Bronchial epithelial cell (primary cell): ENCODE data around the gene MAP3K21. TPM values are rescaled to one million over a fixed set of nuclear protein-coding genes. Genes with fewer than 3 reads are reported as not detected.

Experiments used
- DNase-seq: peaks from one replicate; pipeline ENCODE4 v3.0.0-alpha.2; 2010; ENCODE audit warnings: low read depth
- FAIRE-seq: peaks from 2 replicates; lab custom pipeline; 2011; peaks lifted over from hg19 to GRCh38; lab: Jason Lieb, UNC
- H3K27me3 ChIP-seq: 2 replicates; pipeline ENCODE4 v1.5.1; 2011; ENCODE audit warnings: low read length; ENCODE audit not compliant: control insufficient read depth, insufficient read depth
- H3K36me3 ChIP-seq: 2 replicates; pipeline ENCODE4 v1.5.1; 2011; ENCODE audit warnings: low read length; ENCODE audit not compliant: control insufficient read depth, insufficient read depth
- H3K4me3 ChIP-seq: 2 replicates; pipeline ENCODE4 v1.5.1; 2011; ENCODE audit warnings: mild to moderate bottlenecking, low read depth, low read length, control low read depth
- CTCF ChIP-seq: IDR thresholded peaks from 2 replicates; pipeline ENCODE4 v1.5.1; 2011; ENCODE audit warnings: mild to moderate bottlenecking, moderate library complexity, low read length, control low read depth, inconsistent platforms; ENCODE audit not compliant: insufficient read depth, severe bottlenecking
- total RNA-seq: library from RNA; depleted of rRNA; stranded (reverse); fragments of >200 nt; gene quantifications from 2 replicates; pipeline ENCODE4 v1.2.1, GENCODE V29; 2014

MAP3K21 gene
- total RNA-seq, 1 donor from 2014 or later: 6.6 TPM

GRCh38 chr1:233342086-233342485 is 14.6 kb downstream of the MAP3K21 start:
- no peak for FAIRE-seq
- DNase-seq: no peak
- no peaks in the 10 kb centered on the region for H3K27me3 ChIP-seq
- TF ChIP-seq CTCF: no peak
- H3K36me3 ChIP-seq: no peaks in the 10 kb centered on the region
- no peak overlapping the region for H3K4me3 ChIP-seq

GRCh38 chr1:233343262-233343661 is 15.7 kb downstream of the MAP3K21 start:
- no peaks in the 10 kb centered on the region for H3K36me3 ChIP-seq
- no peak overlapping the region for H3K4me3 ChIP-seq
- no peak for TF ChIP-seq CTCF
- no peak for DNase-seq
- no peak for FAIRE-seq
- no peaks in the 10 kb centered on the region for H3K27me3 ChIP-seq

- no peak overlapping the region for H3K4me3 ChIP-seq
- DNase-seq: no peak
- H3K27me3 ChIP-seq: no peaks in the 10 kb centered on the region
- H3K36me3 ChIP-seq: no peaks in the 10 kb centered on the region
- TF ChIP-seq CTCF: no peak
- FAIRE-seq: no peak
These were observed 19.8 kb downstream of the MAP3K21 start for GRCh38 chr1:233347338-233347737.

- FAIRE-seq (no peak), DNase-seq (no peak)
- no peaks in the 10 kb centered on the region for H3K27me3 ChIP-seq
- H3K36me3 ChIP-seq: no peaks in the 10 kb centered on the region
- no peak overlapping the region for H3K4me3 ChIP-seq
- TF ChIP-seq CTCF: no peak
These were observed 21.6 kb downstream of the MAP3K21 start for GRCh38 chr1:233349137-233349536.

- DNase-seq (no peak), FAIRE-seq (no peak)
- no peak for TF ChIP-seq CTCF
- Histone ChIP-seq H3K27me3 (no peaks in the 10 kb centered on the region), H3K36me3 (no peaks in the 10 kb centered on the region), H3K4me3 (no peak overlapping the region)
These were observed 27.5 kb downstream of the MAP3K21 start for GRCh38 chr1:233354983-233355382.

GRCh38 chr1:233355841-233356704 is 28.5 kb downstream of the MAP3K21 start:
- Histone ChIP-seq H3K27me3 (no peaks in the 10 kb centered on the region), H3K36me3 (no peaks in the 10 kb centered on the region), H3K4me3 (no peak overlapping the region)
- no peak for DNase-seq
- TF ChIP-seq CTCF: no peak
- peak; percentile 23 for FAIRE-seq
